ENCODE measurements around the gene TREH. TPM values are rescaled to one million over a fixed set of nuclear protein-coding genes. Genes with fewer than 3 reads are reported as not detected.
A peak's percentile ranks its signal among the peaks of the same experiment; 100 is the strongest.

The TREH gene
- total RNA-seq, 2 donors from 2014 or later = 2.0 TPM; not detected in 1

DNA sequence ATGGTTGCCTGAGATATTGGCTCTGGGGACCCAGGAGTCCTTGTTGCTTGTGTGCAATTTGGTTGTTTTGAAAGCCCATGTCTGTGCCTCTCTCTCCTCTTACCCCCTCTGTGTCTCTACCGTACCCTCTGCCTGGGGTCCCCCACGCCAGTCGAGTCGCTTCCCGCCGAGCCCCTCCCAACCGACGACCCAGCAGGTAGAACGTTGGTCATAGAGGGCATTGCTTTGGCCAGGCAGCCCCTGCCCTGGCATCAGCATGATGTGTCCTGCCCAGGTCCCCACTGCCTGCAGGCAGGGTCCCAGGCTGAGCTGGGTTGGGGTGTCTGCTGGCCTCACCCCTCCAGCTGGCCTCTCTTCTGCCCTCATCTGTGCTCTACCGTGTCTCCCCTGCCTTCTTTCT is 35.0 kb downstream of the TREH start:
- no peak for TF ChIP-seq CTCF (IDR thresholded peaks at IDR 0.05)
- H3K27ac ChIP-seq = no peak overlapping the region
- no peaks in the 10 kb centered on the region for H3K27me3 ChIP-seq
- intact Hi-C loops (cut with DNase I) = no loop called here
- DNase-seq = no peak
- H3K4me3 ChIP-seq = no peak overlapping the region
- H3K36me3 ChIP-seq (replicated peaks in 1 of 2; ENCODE audit: insufficient read depth in 1 of 2, low read depth in 2 of 2) = peaks cover 0 to 5% of the 10 kb centered on the region in 2 donors
- WGBS, 2 donors = 93 to 96% methylated on average over 10 of the region's 10 CpGs
- H3K4me1 ChIP-seq = peaks cover 43% of the 10 kb centered on the region
- no peaks in the 10 kb centered on the region for H3K9me3 ChIP-seq
- no peak for ATAC-seq

DNA sequence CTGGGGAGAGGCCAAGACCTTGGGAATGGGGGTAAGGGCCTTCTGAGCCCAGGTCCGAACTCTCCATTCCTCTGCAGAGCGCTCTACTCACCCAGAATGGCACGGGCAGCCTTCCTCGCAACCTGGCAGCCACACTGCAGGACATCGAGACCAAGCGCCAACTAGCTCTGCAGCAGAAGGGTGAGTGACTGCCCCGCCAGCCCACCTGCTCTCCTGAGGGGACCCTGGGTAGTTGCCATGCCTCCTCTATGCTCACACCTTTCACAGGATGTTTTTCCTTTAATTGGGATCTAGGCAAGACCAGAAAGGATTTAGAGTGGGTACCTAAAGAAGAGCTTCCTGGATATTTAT is 35.5 kb downstream of the TREH start:
- Histone ChIP-seq H3K27ac (peak overlapping the region; percentile 31 to 66 (median 60)), H3K36me3 (replicated peaks in 1 of 2; ENCODE audit: insufficient read depth in 1 of 2, low read depth in 2 of 2) (peaks cover 0 to 5% of the 10 kb centered on the region in 2 donors), H3K4me1 (peaks cover 43% of the 10 kb centered on the region), H3K27me3 (no peaks in the 10 kb centered on the region), H3K9me3 (no peaks in the 10 kb centered on the region), H3K4me3 (no peak overlapping the region)
- no peak for ATAC-seq
- TF ChIP-seq CTCF (IDR thresholded peaks at IDR 0.05) = no peak
- no peak for TF ChIP-seq POLR2A (IDR thresholded peaks at IDR 0.05)
- WGBS, 2 donors = 60 to 87% methylated on average over 1 to 7 of the region's 7 CpGs
- DNase-seq = no peak
- intact Hi-C loops (cut with DNase I) = no loop called here

GRCh38 chr11:118643142-118643994 is 36.1 kb downstream of the TREH start:
- intact Hi-C loops (cut with DNase I) = no loop called here
- ATAC-seq (peak; percentile 63), DNase-seq (peak; percentile 64 to 83 (median 76))
- TF ChIP-seq CTCF (IDR thresholded peaks at IDR 0.05) = no peak
- no peak for TF ChIP-seq POLR2A (IDR thresholded peaks at IDR 0.05)
- H3K9me3 ChIP-seq = no peaks in the 10 kb centered on the region
- H3K4me3 ChIP-seq = no peak overlapping the region
- H3K4me1 ChIP-seq = peaks cover 43% of the 10 kb centered on the region
- H3K36me3 ChIP-seq (replicated peaks in 1 of 2; ENCODE audit: insufficient read depth in 1 of 2, low read depth in 2 of 2) = peaks cover 0 to 5% of the 10 kb centered on the region in 2 donors
- no peaks in the 10 kb centered on the region for H3K27me3 ChIP-seq
- 43 to 51% methylated on average over 9 to 11 of the region's 11 CpGs for WGBS, 2 donors
- peak overlapping the region; percentile 31 to 66 (median 60) for H3K27ac ChIP-seq

DNA sequence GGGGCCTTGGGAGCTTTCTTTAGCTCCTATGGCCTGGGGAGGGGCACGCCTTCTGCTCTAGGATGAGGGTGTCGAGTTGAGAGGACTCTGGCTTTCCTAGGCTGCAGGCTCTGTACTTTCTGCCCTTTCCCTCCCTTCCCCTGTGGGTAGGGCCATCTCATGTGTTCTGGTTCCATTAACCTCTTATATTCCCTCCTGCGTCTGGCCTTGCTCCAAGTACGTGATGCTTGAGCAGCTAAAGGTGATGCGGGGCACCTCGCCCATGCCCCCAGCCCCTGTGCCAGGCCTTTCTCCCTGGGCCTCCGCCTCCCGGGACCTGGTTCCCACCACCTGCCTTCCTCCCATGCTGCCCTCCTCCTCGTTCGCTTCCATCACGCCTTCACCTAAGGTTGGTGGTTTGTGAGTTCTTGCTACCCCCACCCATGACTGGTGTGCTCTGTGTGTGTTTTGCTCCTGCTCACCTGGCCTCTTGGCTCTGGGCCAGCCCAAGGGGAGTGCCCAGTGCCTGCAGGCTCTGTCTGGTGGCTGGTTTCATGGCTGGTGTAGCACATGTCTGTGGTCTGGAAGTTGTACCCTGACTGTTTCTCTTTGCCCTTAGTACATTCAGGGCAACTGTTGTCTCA is 37.9 kb downstream of the TREH start:
- peak; percentile 66 for ATAC-seq

More for the DNA sequence above, 37.9 kb downstream of the TREH start:
- Histone ChIP-seq H3K36me3 (replicated peaks in 1 of 2; ENCODE audit: insufficient read depth in 1 of 2, low read depth in 2 of 2) (peaks cover 0 to 5% of the 10 kb centered on the region in 2 donors), H3K27ac (no peak overlapping the region), H3K4me1 (peaks cover 43% of the 10 kb centered on the region), H3K9me3 (no peaks in the 10 kb centered on the region), H3K4me3 (no peak overlapping the region), H3K27me3 (no peaks in the 10 kb centered on the region)
- DNase-seq = peak; percentile 79 to 93 (median 86)
- 50 to 66% methylated on average over 11 of the region's 11 CpGs for WGBS, 2 donors
- TF ChIP-seq CTCF (IDR thresholded peaks at IDR 0.05) = no peak
- no peak for TF ChIP-seq POLR2A (IDR thresholded peaks at IDR 0.05)
- intact Hi-C loops (cut with DNase I) = no loop called here

Data from body of pancreas (tissue), 4 donors.